Fibroblast of skin of back (primary cell): ENCODE results near the gene PADI2. TPM values are rescaled to one million over a fixed set of nuclear protein-coding genes. Genes with fewer than 3 reads are reported as not detected.

Experiments
- DNase-seq: peaks from one replicate; pipeline ENCODE4 v3.0.0-alpha.2; 2013
- polyA plus RNA-seq, 2 experiments: library from polyadenylated mRNA; unstranded; fragments of 120-200 nt; gene quantifications; one replicate each; pipeline ENCODE4 v1.2.1, GENCODE V29; 2013; ENCODE audit not compliant: insufficient read length in 2 of 2

The PADI2 gene
- 1.4 TPM for polyA plus RNA-seq (2013, experiment 1 of 2; ENCODE audit: insufficient read length)
- 4.4 TPM for polyA plus RNA-seq (2013, experiment 2 of 2; ENCODE audit: insufficient read length)

DNA sequence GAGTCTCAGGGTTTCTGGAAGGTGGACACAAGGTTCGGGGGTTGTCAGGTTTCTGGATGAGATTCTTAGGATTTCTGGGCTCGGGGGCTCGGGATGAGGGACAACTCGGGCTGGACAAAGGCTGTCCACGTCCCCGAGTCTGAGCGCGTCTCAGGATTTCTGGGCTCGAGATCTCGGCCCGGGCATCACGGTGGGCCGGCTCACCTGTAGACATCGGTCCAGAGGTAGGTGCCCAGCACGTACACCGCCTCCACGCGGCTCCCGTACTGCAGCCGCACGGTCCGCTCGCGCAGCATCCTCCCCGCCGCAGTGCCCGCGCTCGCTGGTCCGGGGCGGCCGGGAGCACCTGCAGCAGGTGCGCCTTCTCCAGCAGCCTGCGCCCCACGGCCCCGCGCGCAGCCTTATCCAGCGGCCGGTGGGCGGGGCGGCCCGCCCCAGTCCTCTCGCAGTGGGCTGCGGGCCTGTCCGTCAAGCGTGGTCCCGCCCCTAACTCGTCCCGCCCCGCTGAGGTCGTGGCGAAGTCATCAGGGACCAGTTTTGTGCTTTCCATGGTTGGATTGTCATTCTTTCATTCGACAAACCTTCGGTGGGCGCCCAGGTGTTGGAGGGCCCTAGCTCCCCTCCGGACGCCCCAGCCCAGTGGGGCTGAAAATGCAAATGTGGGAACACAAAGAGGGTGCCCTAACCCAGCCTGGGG is at the start of gene PADI2:
PADI2 (minus strand) TSS at position 376 of the 697 bp plus-strand sequence; CDS start at position 296, 80 bp downstream.
- DNase-seq: peak; percentile 47

DNA sequence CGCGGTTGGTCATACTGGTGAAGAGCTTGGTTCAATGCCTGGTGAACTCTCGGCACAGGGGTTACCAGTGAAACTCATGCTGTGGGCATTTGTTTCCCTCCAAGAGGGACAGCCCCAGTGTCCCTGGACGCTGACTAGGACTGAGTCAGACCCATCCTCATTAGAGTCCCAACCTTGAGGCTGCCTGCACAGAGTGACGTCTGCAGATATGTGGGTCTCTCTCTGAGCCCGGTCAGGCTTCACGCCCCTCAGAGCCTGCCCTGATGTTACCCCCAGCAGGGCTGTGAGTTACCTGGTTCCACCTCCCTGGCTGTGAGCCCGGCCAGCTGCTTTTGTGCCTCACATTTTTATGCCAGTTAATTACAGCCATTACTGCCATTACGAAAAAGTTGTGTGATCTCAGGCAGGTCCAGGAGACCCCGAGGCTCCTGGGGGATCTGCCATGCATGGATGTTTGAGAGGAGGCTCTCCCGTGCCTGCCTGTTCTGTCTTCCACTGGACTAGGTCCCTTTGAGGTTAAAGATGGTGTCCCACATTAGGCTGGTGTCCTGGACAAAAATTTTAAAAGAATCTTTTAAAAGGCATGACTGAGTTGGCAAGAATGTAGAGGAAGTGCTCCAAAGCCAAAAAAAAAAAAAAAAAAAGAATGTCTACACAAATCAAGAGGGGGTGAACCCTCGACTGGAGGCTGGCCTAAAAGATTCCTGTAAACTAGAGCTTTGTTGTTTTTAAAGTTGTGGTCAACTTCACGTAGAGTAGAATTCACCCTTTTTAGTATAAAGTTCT is 49.0 kb upstream of the PADI2 start:
- peak; percentile 98 for DNase-seq

- no peak for DNase-seq
These were observed 48.5 kb upstream of the PADI2 start for GRCh38 chr1:17167786-17168090.

DNA sequence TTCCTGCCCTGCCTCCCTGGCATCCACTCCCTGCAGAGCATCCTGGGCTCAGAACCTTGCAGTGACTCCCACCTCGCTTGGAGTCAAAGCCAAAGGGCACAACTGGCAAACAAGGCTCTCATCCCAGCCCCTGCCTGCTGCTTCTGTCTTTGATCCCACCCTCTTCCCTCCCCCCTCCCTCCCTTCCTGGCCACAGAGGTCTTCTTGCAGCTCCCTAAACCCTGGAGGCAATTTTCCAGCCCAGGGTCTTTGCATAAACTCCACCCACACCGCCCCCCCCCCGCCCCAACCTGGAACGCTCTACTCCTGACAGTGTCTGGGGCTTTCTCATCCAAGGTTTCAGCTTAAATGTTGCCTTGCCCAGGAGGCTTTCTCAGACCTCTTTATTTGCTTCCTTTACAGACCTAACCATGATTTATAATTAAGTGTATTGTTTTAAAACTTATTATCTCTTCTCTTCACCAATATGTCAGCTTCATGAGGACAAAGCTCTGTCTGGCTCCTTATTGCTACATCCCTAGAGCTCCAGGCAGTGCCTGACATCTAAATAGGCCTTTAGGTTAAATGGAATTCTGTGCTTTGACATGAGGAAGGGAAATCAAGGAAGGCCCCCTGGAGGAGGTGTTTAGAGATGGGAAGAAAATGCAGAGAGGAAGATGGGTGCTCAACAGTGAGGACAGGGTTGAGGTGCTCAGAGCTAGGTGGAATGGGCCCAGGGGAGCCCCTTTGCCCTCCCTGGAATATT is 48.0 kb upstream of the PADI2 start:
- DNase-seq: peak; percentile 30

DNA sequence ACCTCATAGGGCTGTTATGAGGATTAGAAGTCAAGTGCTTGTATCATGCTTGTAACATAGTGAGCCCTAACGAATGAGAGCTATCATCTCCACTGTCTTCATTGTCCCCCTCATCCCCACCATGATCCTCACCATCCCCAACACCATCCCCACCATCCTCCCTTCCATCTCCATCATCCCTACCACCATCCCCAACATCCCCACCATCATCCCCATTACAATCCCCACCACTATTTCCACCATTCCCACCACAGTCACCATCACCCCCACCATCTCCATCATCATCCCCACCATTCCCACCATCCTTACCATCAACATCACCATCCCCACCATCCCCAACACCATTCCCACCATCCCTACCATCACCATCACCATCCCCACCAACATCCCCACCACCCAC is 46.6 kb upstream of the PADI2 start:
- DNase-seq: no peak

DNA sequence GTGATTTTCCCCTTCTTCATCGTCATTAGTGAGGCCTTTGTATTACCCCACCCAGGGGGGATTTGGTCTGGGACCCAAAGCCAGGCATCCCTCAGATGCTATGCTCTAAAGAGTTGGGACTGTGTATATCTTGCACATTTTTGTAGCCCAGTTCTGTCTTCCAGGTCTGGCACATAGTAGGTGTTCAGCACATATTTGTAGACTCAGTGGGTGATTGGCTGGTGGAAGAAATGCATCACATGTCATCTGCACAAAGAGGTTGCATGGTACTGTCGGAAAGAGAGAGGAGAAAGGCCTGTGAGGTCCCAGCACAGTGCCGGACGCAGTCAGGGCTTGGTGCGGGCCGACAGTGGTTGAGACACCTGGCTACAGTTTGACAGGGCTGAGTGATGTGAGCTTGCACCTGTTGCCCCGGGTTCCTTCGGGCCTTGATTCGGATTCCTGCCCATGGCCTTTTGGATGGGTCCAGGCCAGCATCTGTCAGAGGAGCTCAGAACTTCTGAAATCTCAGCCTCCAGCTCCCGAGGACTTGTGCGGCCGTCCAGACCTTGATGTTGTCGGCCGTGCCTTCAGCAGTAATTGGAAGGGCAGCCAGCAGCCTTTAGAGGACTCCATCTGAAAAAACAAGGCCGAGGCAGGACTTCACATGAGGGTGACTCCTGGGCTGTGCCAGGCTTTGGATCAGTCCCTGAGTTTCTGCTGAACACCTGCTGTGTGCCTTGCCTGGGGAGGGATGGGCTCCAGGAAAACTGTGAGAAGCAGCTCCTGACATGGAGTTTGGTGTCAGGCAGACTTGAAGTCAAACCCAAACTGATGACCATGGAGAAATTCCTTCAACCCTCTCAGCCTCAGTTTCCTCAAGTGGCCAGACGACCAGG is 44.8 kb upstream of the PADI2 start:
- DNase-seq: no peak

- no peak for DNase-seq
These were observed 44.1 kb upstream of the PADI2 start for GRCh38 chr1:17163371-17163770.

DNA sequence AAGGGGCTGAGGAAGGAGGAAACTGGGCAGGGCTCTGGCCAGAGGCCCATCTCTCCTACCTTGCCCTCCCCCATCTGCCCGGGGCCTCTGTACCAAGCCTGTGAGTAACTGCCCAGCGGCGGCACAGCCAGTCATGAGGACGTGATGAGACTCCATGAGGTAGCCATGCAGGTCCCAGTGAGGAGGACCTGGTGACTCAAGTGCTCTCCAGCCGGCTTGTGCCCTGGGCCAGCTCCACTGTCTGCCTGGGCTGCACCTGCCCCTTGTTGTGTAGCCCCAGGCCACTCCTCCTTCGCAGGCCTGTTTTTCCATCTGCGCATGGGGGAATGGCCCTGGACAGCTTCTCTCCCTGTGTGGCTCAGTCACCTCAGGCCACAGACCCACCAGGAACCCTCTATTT is 43.7 kb upstream of the PADI2 start:
- DNase-seq: no peak

DNA sequence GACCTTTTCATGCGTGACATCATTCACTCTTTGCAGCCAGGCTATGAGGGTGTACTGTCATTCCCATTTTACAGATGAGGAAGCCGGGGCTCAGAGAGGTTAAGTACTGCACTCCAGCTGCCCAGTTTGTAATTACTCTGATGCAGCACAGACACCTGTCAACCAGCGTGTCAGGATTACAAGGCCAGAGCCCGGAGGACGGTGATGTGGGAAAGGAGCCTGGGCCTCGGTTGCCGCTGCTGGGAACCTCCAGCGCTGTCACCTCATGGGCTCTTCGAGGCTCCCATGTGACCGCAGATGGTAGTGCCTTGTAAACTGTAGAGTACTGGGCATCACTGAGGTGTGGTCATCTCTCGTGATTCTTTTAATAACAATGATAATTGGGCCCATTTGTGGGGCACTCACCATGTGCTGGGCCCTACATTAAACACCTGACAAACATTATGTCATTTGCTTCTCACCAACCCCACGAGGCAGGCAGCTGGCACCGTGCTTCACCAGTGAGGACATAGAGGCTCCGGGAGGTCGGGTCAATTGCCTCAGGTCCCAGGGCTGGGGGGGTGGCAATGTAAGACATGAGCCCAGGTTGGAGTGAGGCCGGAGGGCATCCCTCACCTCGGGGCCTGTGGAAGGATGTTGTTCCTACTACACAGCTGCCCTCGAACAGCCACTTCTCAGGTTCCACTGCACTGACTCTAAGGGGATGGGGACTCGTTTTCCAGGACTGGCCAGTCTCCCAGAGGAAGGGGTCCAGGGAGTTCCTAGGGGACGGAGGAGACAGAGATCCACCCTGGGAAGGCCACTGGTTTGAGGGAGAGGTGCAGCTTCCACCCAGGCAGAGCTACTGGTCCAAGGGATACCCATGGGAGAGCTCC is 42.9 kb upstream of the PADI2 start:
- DNase-seq: no peak

DNA sequence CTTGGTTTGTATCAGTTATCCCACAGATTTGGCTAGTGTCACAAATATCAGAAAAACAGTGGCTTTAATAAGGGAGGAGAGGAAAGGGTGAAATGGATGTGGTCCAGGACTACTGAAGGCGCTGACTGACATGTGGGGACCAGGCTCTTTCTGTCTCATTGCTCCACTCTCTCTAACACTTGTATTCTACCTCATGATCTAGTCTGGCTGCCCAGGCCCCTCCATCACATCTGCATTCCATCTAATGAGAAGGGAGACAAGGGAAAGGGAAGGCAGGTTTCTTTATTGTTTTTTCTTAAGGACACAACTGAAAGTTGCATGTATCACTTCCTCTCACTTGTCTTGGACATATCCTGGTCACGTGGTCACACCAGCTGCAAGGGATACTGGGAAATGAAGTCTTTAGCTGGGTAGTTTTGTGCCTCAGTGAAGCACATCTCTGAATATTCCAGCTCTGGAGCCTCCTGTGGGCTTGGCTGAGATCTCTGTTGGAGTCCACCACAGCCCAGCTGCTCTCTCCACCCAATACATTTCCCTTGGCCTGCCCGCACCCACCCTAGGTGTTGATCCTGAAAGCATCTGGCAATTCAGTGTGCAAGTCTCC is 42.0 kb upstream of the PADI2 start:
- DNase-seq: peak; percentile 39

GRCh38 chr1:17158961-17159360 is 39.7 kb upstream of the PADI2 start:
- no peak for DNase-seq

DNA sequence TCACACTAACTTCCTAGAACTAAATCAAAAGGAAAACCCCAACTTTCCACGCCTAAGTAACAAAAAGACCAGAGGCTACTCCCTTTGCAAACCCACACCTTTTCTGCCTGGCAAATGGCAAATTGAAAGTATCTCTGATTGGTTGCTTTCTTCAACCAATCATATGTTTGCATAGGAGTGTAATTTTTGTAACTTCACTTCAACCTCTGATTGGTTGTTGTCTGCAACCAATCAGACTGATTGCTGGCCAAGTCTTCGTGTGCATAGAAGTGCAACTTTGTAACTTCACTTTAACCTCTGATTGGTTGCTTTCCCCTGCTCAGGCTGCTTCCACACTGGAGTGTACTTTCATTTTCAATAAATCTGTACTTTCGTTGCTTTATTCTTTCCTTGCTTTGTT is 36.9 kb upstream of the PADI2 start:
- no peak for DNase-seq

DNA sequence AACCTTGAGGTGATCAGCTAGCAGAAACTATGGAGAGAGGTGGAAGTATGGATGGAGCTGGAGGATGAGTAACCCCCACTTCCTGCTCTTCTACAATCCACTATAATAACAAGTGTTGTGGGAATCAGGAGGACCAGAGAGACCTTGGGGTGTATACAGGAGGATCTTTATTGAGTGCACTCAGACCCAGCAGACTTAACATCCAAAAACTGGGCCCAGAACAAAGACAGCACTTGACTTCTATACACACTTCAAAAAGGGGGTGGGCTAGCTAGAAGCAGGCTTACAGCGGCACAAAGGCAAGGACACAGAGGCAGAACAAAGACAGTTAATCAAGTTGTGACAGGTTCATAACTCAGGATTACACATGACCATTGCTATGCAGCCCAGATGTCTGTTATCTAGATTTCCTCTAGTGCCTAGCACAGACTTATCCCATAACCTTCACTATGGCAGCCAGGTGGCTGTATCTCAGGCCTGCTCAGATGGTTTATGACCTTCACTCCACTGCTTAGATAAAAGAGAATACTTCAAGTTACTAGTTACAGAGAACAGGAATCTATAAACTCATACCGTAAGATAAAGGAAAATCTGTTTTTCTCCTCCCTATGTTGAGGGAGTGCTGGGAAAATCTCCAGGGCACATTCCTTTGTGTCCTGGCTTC is 36.1 kb upstream of the PADI2 start:
- DNase-seq: no peak

- no peak for DNase-seq
These were observed 30.5 kb upstream of the PADI2 start for GRCh38 chr1:17149771-17150170.

DNA sequence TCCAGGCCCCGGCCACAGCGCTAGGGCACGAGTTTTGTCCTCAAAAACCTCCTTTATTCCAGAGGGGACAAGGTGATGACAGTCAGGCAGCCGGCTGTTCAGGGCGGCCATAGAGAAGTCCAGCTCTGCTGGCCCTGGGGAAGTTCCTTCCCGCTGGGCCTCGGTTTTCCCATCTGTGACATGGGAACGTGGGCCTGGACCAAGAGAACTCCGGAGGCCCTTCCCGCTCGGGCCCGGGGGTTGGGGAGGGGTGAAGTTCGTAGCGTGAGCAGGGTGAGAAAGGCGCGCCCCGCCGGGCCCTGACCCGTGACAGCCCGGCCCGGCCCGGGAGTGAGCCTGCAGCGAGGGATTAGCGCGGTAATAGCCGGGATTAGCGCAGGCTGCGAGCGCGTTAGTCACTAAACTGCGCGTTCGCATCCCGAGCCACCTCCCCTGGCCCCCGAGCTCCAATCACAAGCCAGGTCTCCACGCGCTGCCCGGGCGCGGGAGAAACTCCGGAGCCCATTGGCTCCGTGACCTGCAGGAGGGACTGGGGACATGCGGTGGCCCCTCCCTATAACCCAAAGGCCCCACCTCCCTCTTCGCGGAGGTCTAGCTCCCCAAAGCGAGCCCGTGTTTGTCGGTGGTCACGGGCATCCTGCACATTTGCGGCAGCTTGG is 29.8 kb upstream of the PADI2 start:
- peak; percentile 32 for DNase-seq

GRCh38 chr1:17145648-17146047 is 26.4 kb upstream of the PADI2 start:
- no peak for DNase-seq

DNA sequence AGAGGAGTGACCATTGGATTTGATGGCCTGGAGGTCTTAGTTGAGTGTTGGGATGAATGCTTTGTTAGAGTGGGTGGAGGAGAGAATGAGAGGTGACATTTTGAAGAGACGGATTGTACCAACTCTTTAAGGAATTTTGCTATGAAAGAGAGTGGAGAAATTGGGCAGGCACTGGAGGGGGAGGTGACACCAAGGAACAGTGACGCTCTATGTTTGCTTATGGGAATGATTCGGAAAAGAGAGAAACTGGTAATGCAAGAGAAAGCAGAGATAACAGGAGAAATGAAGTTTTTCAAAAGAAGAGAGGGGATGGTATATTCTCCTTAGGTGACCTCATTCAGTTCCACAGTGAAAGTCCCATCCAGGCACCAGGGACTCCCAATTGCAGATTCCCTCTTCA is 24.5 kb upstream of the PADI2 start:
- DNase-seq: no peak

GRCh38 chr1:17141441-17142197 is 22.4 kb upstream of the PADI2 start:
- no peak for DNase-seq

GRCh38 chr1:17140279-17140678 is 21.0 kb upstream of the PADI2 start:
- DNase-seq: no peak
